GM23338 (cell line): ENCODE measurements around the gene COLQ. TPM values are rescaled to one million over a fixed set of nuclear protein-coding genes. Genes with fewer than 3 reads are reported as not detected.

Experiments used
- CREB1 ChIP-seq: fragments of 250-450 bp; sonication (Bioruptor Pico); IDR thresholded peaks from 2 replicates; pipeline ENCODE4 v1.5.0; 2020; ENCODE audit warnings: low read depth, mild to moderate bottlenecking, moderate library complexity
- EZH2phosphoT487 ChIP-seq: fragments of 200-600 bp; sonication (generic); IDR thresholded peaks from one replicate; pipeline ENCODE4 v1.8.1; 2018; ENCODE audit warnings: antibody characterized with exemption; ENCODE audit not compliant: unreplicated experiment
- STAT1 ChIP-seq: IDR thresholded peaks from one replicate; pipeline ENCODE4 v1.6.1; 2016; ENCODE audit warnings: antibody characterized with exemption; ENCODE audit not compliant: unreplicated experiment
- polyA plus RNA-seq: library from polyadenylated mRNA; unstranded; fragments of >200 nt; fragmentation: Nextera tagmentation; extraction: Ambion mirVana; gene quantifications from 2 replicates; pipeline ENCODE4 v1.2.1, GENCODE V29; 2016
- total RNA-seq: library from RNA; depleted of rRNA; stranded (reverse); fragments of >200 nt; shearing (Covaris generic); gene quantifications from 2 replicates; pipeline ENCODE4 v1.2.3, GENCODE V29; 2014
- TF ChIP-seq, protein P1 (sequence below): fragments of 250-450 bp; sonication (Bioruptor Pico); IDR thresholded peaks from 2 replicates; pipeline ENCODE4 v1.5.0; 2020; ENCODE audit warnings: mild to moderate bottlenecking, moderate library complexity
- TF ChIP-seq, protein P2 (sequence below), 2 experiments: fragments of 200-600 bp in 1 of 2; sonication (generic) in 1 of 2; conservative IDR thresholded peaks; 2 replicates each; pipeline versions ENCODE4 v1.5.1 to v1.6.1; 2016 to 2017; ENCODE audit warnings: antibody characterized with exemption in 2 of 2, low read depth in 2 of 2, mild to moderate bottlenecking in 2 of 2, moderate library complexity in 1 of 2

The COLQ gene
- total and polyA plus RNA-seq, 2 experiments from 2014 or later, result 0.78 to 2.0 TPM

DNA sequence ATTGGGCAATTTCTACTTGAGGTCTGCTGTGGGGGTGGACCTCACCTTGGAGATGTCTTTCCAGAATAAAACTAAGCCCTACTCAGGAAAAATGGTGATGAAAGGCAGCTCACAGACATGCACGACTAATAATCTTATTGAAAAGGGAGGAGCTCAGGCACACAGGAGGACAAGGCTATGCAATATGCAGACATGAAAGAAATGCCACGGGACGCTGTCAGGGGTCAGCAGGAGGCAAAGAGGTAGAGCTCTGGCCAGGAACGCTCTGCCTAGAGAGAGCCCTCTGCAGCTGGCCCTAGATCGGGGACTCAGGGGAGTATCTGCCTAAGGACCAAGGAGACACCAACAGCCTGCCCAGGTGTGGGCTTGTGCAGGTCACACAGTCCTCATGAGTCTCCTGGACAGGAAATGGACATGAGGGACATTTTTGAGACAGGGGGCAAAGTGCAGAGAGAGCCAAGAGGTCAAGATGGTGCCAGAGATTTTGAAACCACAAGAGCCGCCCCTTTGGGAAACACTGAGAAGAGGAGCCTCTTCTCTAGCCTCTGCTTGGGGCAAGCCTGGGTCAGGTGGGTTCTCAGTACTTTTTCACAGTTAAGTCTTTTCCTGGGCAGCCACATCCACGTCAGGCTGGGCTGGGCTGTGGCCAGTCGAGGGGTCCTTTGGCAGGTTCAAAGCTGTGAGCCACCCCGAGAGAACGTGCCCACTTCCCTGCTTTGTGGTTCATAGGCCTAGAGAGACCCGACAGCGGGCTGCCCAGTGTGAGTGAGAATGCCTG is 70.9 kb downstream of the COLQ start (continued):
- TF ChIP-seq, protein P1, sequence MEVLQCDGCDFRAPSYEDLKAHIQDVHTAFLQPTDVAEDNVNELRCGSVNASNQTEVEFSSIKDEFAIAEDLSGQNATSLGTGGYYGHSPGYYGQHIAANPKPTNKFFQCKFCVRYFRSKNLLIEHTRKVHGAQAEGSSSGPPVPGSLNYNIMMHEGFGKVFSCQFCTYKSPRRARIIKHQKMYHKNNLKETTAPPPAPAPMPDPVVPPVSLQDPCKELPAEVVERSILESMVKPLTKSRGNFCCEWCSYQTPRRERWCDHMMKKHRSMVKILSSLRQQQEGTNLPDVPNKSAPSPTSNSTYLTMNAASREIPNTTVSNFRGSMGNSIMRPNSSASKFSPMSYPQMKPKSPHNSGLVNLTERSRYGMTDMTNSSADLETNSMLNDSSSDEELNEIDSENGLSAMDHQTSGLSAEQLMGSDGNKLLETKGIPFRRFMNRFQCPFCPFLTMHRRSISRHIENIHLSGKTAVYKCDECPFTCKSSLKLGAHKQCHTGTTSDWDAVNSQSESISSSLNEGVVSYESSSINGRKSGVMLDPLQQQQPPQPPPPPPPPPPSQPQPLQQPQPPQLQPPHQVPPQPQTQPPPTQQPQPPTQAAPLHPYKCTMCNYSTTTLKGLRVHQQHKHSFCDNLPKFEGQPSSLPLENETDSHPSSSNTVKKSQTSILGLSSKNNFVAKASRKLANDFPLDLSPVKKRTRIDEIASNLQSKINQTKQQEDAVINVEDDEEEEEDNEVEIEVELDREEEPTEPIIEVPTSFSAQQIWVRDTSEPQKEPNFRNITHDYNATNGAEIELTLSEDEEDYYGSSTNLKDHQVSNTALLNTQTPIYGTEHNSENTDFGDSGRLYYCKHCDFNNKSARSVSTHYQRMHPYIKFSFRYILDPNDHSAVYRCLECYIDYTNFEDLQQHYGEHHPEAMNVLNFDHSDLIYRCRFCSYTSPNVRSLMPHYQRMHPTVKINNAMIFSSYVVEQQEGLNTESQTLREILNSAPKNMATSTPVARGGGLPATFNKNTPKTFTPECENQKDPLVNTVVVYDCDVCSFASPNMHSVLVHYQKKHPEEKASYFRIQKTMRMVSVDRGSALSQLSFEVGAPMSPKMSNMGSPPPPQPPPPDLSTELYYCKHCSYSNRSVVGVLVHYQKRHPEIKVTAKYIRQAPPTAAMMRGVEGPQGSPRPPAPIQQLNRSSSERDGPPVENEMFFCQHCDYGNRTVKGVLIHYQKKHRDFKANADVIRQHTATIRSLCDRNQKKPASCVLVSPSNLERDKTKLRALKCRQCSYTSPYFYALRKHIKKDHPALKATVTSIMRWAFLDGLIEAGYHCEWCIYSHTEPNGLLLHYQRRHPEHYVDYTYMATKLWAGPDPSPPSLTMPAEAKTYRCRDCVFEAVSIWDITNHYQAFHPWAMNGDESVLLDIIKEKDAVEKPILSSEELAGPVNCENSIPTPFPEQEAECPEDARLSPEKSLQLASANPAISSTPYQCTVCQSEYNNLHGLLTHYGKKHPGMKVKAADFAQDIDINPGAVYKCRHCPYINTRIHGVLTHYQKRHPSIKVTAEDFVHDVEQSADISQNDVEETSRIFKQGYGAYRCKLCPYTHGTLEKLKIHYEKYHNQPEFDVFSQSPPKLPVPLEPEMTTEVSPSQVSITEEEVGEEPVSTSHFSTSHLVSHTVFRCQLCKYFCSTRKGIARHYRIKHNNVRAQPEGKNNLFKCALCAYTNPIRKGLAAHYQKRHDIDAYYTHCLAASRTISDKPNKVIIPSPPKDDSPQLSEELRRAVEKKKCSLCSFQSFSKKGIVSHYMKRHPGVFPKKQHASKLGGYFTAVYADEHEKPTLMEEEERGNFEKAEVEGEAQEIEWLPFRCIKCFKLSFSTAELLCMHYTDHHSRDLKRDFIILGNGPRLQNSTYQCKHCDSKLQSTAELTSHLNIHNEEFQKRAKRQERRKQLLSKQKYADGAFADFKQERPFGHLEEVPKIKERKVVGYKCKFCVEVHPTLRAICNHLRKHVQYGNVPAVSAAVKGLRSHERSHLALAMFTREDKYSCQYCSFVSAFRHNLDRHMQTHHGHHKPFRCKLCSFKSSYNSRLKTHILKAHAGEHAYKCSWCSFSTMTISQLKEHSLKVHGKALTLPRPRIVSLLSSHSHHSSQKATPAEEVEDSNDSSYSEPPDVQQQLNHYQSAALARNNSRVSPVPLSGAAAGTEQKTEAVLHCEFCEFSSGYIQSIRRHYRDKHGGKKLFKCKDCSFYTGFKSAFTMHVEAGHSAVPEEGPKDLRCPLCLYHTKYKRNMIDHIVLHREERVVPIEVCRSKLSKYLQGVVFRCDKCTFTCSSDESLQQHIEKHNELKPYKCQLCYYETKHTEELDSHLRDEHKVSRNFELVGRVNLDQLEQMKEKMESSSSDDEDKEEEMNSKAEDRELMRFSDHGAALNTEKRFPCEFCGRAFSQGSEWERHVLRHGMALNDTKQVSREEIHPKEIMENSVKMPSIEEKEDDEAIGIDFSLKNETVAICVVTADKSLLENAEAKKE (CRISPR knock-in tag), result no peak
- TF ChIP-seq CREB1 (CRISPR knock-in tag), result no peak
- no peak for TF ChIP-seq EZH2phosphoT487
- no peak for TF ChIP-seq STAT1
- TF ChIP-seq, protein P2, sequence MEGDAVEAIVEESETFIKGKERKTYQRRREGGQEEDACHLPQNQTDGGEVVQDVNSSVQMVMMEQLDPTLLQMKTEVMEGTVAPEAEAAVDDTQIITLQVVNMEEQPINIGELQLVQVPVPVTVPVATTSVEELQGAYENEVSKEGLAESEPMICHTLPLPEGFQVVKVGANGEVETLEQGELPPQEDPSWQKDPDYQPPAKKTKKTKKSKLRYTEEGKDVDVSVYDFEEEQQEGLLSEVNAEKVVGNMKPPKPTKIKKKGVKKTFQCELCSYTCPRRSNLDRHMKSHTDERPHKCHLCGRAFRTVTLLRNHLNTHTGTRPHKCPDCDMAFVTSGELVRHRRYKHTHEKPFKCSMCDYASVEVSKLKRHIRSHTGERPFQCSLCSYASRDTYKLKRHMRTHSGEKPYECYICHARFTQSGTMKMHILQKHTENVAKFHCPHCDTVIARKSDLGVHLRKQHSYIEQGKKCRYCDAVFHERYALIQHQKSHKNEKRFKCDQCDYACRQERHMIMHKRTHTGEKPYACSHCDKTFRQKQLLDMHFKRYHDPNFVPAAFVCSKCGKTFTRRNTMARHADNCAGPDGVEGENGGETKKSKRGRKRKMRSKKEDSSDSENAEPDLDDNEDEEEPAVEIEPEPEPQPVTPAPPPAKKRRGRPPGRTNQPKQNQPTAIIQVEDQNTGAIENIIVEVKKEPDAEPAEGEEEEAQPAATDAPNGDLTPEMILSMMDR (conservative IDR thresholded peaks at IDR 0.05; ENCODE audit: low read depth in 2 of 2), result no peak
